Liver (tissue), 9 donors: ENCODE measurements around the gene TMEM273. TPM values are rescaled to one million over a fixed set of nuclear protein-coding genes. Genes with fewer than 3 reads are reported as not detected.

Source experiments
- DNase-seq: peaks from one replicate; pipeline ENCODE4 v3.0.0-alpha.2; 2017; ENCODE audit warnings: low spot score
- H3K27ac ChIP-seq, 2 donors: one replicate each; pipeline ENCODE4 v1.7.0; 2013; ENCODE audit warnings: inconsistent platforms in 2 of 2, low read length in 2 of 2, control low read depth in 1 of 2, low read depth in 1 of 2, mild to moderate bottlenecking in 1 of 2
- H3K27me3 ChIP-seq, 4 donors: one replicate each; pipeline versions ENCODE4 v1.6.1 to v1.7.0; 2013; ENCODE audit warnings: low read length in 3 of 4, inconsistent platforms in 1 of 4, mild to moderate bottlenecking in 1 of 4, moderate library complexity in 1 of 4; ENCODE audit not compliant: control insufficient read depth in 4 of 4, insufficient read depth in 4 of 4
- H3K36me3 ChIP-seq, 4 donors: one replicate each; pipeline versions ENCODE4 v1.6.1 to v1.7.0; 2013; ENCODE audit warnings: low read length in 3 of 4, mild to moderate bottlenecking in 3 of 4, low read depth in 1 of 4, moderate library complexity in 1 of 4; ENCODE audit not compliant: control insufficient read depth in 4 of 4, insufficient read depth in 3 of 4
- H3K4me1 ChIP-seq, 4 donors: one replicate each; pipeline versions ENCODE4 v1.6.1 to v1.7.0; 2013; ENCODE audit warnings: low read length in 3 of 4, mild to moderate bottlenecking in 3 of 4, moderate library complexity in 1 of 4; ENCODE audit not compliant: control insufficient read depth in 4 of 4, insufficient read depth in 4 of 4
- H3K4me3 ChIP-seq, 3 donors: one replicate each; pipeline versions ENCODE4 v1.6.1 to v1.7.0; 2013; ENCODE audit warnings: low read length in 3 of 3, control low read depth in 1 of 3, low read depth in 1 of 3, mild to moderate bottlenecking in 1 of 3
- H3K9ac ChIP-seq, 2 donors: one replicate each; pipeline ENCODE4 v1.7.0; 2013; ENCODE audit warnings: low read length in 2 of 2, mild to moderate bottlenecking in 2 of 2, moderate library complexity in 2 of 2, control low read depth in 1 of 2, low read depth in 1 of 2
- H3K9me3 ChIP-seq, 4 donors: one replicate each; pipeline versions ENCODE4 v1.6.1 to v1.7.0; 2013; ENCODE audit warnings: low read length in 3 of 4; ENCODE audit not compliant: control insufficient read depth in 4 of 4
- EGR1 ChIP-seq, 2 donors: IDR thresholded peaks; 2 replicates each; pipeline ENCODE4 v1.6.1; 2016 to 2018; ENCODE audit warnings: antibody characterized with exemption in 2 of 2, low read depth in 2 of 2
- FOXA1 ChIP-seq: IDR thresholded peaks from 2 replicates; pipeline ENCODE4 v1.6.1; 2016; ENCODE audit warnings: antibody characterized with exemption
- FOXA2 ChIP-seq: IDR thresholded peaks from 2 replicates; pipeline ENCODE4 v1.6.1; 2016; ENCODE audit warnings: antibody characterized with exemption
- GABPA ChIP-seq, 2 donors: IDR thresholded peaks in 1 of 2; conservative IDR thresholded peaks in 1 of 2; 2 replicates each; pipeline ENCODE4 v1.6.1; 2016; ENCODE audit warnings: antibody characterized with exemption in 2 of 2, mild to moderate bottlenecking in 1 of 2, moderate library complexity in 1 of 2
- HNF4A ChIP-seq, 2 donors: conservative IDR thresholded peaks; 2 replicates each; pipeline ENCODE4 v1.6.1; 2016; ENCODE audit warnings: antibody characterized with exemption in 2 of 2, mild to moderate bottlenecking in 2 of 2
- HNF4G ChIP-seq: IDR thresholded peaks from 2 replicates; pipeline ENCODE4 v1.6.1; 2016; ENCODE audit warnings: antibody characterized with exemption
- JUND ChIP-seq, 2 donors: IDR thresholded peaks; 2 replicates each; pipeline ENCODE4 v1.6.1; 2016; ENCODE audit warnings: antibody characterized with exemption in 2 of 2
- NR2F2 ChIP-seq: IDR thresholded peaks from 2 replicates; pipeline ENCODE4 v1.6.1; 2016; ENCODE audit warnings: antibody characterized with exemption
- RAD21 ChIP-seq, 2 donors: IDR thresholded peaks; 2 replicates each; pipeline ENCODE4 v1.6.1; 2016; ENCODE audit warnings: antibody characterized with exemption in 2 of 2, mild to moderate bottlenecking in 2 of 2
- RXRA ChIP-seq, 2 donors: IDR thresholded peaks; 2 replicates each; pipeline ENCODE4 v1.6.1; 2017 to 2018; ENCODE audit warnings: antibody characterized with exemption in 2 of 2, mild to moderate bottlenecking in 1 of 2
- SP1 ChIP-seq: IDR thresholded peaks from 2 replicates; pipeline ENCODE4 v1.6.1; 2018; ENCODE audit warnings: antibody characterized with exemption, mild to moderate bottlenecking
- TAF1 ChIP-seq: conservative IDR thresholded peaks from 2 replicates; pipeline ENCODE4 v1.6.1; 2016; ENCODE audit warnings: antibody characterized with exemption, mild to moderate bottlenecking
- YY1 ChIP-seq: IDR thresholded peaks from 2 replicates; pipeline ENCODE4 v1.6.1; 2016; ENCODE audit warnings: antibody characterized with exemption, mild to moderate bottlenecking
- WGBS: extraction: QIAGEN DNeasy Blood & Tissue Kit; methylation state at CpG from one replicate; pipeline ENCODE4 v1.1.7; 2013; 5-methylcytosine and 5-hydroxymethylcytosine counted together
- polyA plus RNA-seq, 2 donors: library from polyadenylated mRNA; stranded (reverse) in 1 of 2; unstranded in 1 of 2; fragments of 200-250 nt in 1 of 2; fragments of >200 nt in 1 of 2; fragmentation: Nextera tagmentation in 1 of 2; extraction: Ambion mirVana in 1 of 2; gene quantifications; one replicate each; pipeline versions ENCODE4 v1.2.1 to v1.2.3, GENCODE V29; 2013 to 2015
- total RNA-seq, 2 donors: library from RNA; depleted of rRNA; stranded (reverse); fragments of >200 nt; gene quantifications; one replicate each; pipeline ENCODE4 v1.2.3, GENCODE V29; 2014
- TF ChIP-seq, protein P1 (sequence below): IDR thresholded peaks from 2 replicates; pipeline ENCODE4 v1.6.1; 2016; ENCODE audit warnings: antibody characterized with exemption
- TF ChIP-seq, protein P2 (sequence below): IDR thresholded peaks from 2 replicates; pipeline ENCODE4 v1.6.1; 2016; ENCODE audit warnings: antibody characterized with exemption
- TF ChIP-seq, protein P3 (sequence below): IDR thresholded peaks from 2 replicates; pipeline ENCODE4 v1.6.1; 2016; ENCODE audit warnings: antibody characterized with exemption, mild to moderate bottlenecking
- TF ChIP-seq, protein P4 (sequence below): IDR thresholded peaks from 2 replicates; pipeline ENCODE4 v1.6.1; 2016; ENCODE audit warnings: antibody characterized with exemption
- TF ChIP-seq, protein P5 (sequence below): fragments of 150-350 bp; IDR thresholded peaks from 2 replicates; pipeline ENCODE4 v1.5.1; 2017; ENCODE audit warnings: improper control_type of control experiment, low read depth, low read length; ENCODE audit not compliant: missing input control
- donor health status: healthy.
- donor health status: healthy.
- donor health status: healthy.
- donor health status: healthy.
- donor health status: healthy.

The TMEM273 gene
- total and polyA plus RNA-seq, 4 donors, result 2.5 to 9.5 (median 4.5) TPM

DNA sequence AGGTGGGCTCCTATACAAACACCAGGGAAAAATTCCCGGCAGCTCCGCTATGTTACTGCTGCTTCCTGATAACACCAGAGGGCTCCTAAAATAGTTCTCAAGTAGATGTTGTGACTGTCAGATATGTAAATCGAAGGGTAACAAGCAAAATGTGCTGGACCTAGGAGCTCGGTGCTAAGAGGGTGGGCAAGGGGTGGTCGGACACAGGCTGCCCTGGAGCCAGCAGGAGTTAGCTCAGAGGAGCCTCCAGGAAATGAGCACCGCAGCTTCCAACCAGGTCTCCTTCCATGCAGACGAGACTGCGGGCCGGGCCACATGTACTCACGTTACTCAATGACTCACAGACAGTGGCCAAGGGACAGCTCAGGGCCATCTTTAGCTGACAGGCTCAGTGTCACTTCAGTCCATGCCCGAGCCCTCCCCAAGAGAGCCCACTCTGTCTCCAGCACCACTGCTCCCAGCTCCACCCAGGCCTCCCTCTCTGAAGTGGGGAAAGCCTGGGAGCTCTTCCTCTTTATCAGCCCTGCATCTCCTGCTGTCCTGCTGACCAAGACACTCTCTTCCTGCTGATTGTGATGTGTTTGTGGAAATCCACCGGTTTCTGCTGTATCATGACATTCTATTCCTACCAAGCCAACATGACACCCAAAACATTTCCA lies 37.2 kb upstream of the TMEM273 start:
- Histone ChIP-seq H3K9me3 (no peaks in the 10 kb centered on the region), H3K4me3 (peak overlapping the region in 1 of 3 donors; percentile 0), H3K27ac (no peak overlapping the region), H3K36me3 (no peaks in the 10 kb centered on the region), H3K9ac (no peak overlapping the region), H3K4me1 (no peaks in the 10 kb centered on the region), H3K27me3 (no peaks in the 10 kb centered on the region)
- peak; percentile 31 for DNase-seq
- TF ChIP-seq, protein P1, sequence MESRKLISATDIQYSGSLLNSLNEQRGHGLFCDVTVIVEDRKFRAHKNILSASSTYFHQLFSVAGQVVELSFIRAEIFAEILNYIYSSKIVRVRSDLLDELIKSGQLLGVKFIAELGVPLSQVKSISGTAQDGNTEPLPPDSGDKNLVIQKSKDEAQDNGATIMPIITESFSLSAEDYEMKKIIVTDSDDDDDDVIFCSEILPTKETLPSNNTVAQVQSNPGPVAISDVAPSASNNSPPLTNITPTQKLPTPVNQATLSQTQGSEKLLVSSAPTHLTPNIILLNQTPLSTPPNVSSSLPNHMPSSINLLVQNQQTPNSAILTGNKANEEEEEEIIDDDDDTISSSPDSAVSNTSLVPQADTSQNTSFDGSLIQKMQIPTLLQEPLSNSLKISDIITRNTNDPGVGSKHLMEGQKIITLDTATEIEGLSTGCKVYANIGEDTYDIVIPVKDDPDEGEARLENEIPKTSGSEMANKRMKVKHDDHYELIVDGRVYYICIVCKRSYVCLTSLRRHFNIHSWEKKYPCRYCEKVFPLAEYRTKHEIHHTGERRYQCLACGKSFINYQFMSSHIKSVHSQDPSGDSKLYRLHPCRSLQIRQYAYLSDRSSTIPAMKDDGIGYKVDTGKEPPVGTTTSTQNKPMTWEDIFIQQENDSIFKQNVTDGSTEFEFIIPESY, result no peak
- WGBS, result 73% methylated on average over 12 of the region's 12 CpGs

DNA sequence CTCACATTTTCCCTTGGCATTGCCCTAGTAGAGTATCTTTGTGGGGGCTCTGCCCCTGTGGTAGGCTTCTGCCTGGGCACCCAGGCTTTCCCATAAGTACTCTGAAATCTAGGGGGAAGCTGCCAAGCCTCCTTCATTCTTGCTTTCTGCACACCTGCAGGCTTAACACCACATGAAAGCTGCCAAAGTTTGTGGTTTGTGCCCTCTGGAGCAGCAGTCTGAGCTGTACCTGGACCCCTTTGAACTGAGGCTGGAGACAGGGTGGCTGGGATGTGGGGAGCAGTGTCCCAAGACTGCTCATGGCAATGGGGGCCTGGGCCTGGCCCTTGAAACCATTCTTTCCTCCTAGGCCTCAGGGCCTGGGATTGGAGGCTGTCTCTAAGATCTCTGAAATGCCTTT lies 35.0 kb upstream of the TMEM273 start:
- DNase-seq, result no peak
- Histone ChIP-seq H3K27me3 (no peaks in the 10 kb centered on the region), H3K27ac (no peak overlapping the region), H3K36me3 (no peaks in the 10 kb centered on the region), H3K4me1 (no peaks in the 10 kb centered on the region), H3K4me3 (no peak overlapping the region), H3K9me3 (no peaks in the 10 kb centered on the region), H3K9ac (no peak overlapping the region)
- no peak for TF ChIP-seq JUND (IDR thresholded peaks at IDR 0.05)
- TF ChIP-seq, protein P2, sequence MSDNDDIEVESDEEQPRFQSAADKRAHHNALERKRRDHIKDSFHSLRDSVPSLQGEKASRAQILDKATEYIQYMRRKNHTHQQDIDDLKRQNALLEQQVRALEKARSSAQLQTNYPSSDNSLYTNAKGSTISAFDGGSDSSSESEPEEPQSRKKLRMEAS, result no peak
- TF ChIP-seq NR2F2, result no peak
- no peak for TF ChIP-seq GABPA (IDR thresholded peaks at IDR 0.05 in 1 of 2, conservative IDR thresholded peaks at IDR 0.05 in 1 of 2)
- no peak for TF ChIP-seq YY1
- TF ChIP-seq FOXA1, result no peak

DNA sequence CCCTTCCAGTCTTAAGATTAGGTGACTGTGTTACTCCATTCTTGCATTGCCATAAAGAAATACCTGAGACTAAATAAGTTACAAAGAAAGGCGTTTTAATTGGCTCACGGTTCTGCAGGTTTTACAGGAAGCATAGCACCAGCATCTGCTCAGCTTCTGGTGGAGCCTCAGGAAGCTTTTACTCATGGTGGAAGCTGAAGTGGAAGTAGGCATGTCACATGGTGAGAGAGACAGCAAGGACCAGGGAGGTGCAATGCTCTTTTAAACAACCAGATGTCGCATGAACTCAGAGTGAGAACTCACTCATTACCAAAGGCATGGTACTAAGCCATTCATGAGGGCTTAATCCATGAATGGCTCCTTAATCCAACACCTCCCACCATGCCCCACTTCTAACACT lies 34.0 kb upstream of the TMEM273 start:
- no peaks in the 10 kb centered on the region for H3K4me1 ChIP-seq
- no peak overlapping the region for H3K4me3 ChIP-seq
- no peak for DNase-seq
- H3K9ac ChIP-seq, result no peak overlapping the region
- WGBS, result 89% methylated on average over 3 of the region's 3 CpGs
- H3K36me3 ChIP-seq, result no peaks in the 10 kb centered on the region
- H3K27me3 ChIP-seq, result no peaks in the 10 kb centered on the region
- no peaks in the 10 kb centered on the region for H3K9me3 ChIP-seq
- no peak overlapping the region for H3K27ac ChIP-seq
- TF ChIP-seq, protein P1, result no peak
- TF ChIP-seq, protein P3, sequence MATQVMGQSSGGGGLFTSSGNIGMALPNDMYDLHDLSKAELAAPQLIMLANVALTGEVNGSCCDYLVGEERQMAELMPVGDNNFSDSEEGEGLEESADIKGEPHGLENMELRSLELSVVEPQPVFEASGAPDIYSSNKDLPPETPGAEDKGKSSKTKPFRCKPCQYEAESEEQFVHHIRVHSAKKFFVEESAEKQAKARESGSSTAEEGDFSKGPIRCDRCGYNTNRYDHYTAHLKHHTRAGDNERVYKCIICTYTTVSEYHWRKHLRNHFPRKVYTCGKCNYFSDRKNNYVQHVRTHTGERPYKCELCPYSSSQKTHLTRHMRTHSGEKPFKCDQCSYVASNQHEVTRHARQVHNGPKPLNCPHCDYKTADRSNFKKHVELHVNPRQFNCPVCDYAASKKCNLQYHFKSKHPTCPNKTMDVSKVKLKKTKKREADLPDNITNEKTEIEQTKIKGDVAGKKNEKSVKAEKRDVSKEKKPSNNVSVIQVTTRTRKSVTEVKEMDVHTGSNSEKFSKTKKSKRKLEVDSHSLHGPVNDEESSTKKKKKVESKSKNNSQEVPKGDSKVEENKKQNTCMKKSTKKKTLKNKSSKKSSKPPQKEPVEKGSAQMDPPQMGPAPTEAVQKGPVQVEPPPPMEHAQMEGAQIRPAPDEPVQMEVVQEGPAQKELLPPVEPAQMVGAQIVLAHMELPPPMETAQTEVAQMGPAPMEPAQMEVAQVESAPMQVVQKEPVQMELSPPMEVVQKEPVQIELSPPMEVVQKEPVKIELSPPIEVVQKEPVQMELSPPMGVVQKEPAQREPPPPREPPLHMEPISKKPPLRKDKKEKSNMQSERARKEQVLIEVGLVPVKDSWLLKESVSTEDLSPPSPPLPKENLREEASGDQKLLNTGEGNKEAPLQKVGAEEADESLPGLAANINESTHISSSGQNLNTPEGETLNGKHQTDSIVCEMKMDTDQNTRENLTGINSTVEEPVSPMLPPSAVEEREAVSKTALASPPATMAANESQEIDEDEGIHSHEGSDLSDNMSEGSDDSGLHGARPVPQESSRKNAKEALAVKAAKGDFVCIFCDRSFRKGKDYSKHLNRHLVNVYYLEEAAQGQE, result no peak
- TF ChIP-seq GABPA (IDR thresholded peaks at IDR 0.05 in 1 of 2, conservative IDR thresholded peaks at IDR 0.05 in 1 of 2), result no peak
- TF ChIP-seq, protein P4, sequence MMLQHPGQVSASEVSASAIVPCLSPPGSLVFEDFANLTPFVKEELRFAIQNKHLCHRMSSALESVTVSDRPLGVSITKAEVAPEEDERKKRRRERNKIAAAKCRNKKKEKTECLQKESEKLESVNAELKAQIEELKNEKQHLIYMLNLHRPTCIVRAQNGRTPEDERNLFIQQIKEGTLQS, result no peak
- no peak for TF ChIP-seq FOXA2
- TF ChIP-seq, protein P2, result no peak
- no peak for TF ChIP-seq NR2F2
- no peak for TF ChIP-seq HNF4G
- TF ChIP-seq RAD21 (IDR thresholded peaks at IDR 0.05), result no peak
- TF ChIP-seq, protein P5, sequence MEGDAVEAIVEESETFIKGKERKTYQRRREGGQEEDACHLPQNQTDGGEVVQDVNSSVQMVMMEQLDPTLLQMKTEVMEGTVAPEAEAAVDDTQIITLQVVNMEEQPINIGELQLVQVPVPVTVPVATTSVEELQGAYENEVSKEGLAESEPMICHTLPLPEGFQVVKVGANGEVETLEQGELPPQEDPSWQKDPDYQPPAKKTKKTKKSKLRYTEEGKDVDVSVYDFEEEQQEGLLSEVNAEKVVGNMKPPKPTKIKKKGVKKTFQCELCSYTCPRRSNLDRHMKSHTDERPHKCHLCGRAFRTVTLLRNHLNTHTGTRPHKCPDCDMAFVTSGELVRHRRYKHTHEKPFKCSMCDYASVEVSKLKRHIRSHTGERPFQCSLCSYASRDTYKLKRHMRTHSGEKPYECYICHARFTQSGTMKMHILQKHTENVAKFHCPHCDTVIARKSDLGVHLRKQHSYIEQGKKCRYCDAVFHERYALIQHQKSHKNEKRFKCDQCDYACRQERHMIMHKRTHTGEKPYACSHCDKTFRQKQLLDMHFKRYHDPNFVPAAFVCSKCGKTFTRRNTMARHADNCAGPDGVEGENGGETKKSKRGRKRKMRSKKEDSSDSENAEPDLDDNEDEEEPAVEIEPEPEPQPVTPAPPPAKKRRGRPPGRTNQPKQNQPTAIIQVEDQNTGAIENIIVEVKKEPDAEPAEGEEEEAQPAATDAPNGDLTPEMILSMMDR, result no peak
- no peak for TF ChIP-seq EGR1 (IDR thresholded peaks at IDR 0.05; ENCODE audit: low read depth in 2 of 2)
- TF ChIP-seq HNF4A (conservative IDR thresholded peaks at IDR 0.05), result no peak
- no peak for TF ChIP-seq TAF1
- no peak for TF ChIP-seq FOXA1
- TF ChIP-seq SP1, result no peak
- no peak for TF ChIP-seq RXRA (IDR thresholded peaks at IDR 0.05)
- no peak for TF ChIP-seq JUND (IDR thresholded peaks at IDR 0.05)
